MG63 (cell line): Measurements from ENCODE around the gene FKBP11. TPM values are rescaled to one million over a fixed set of nuclear protein-coding genes. Genes with fewer than 3 reads are reported as not detected.

Source experiments
- DNase-seq: peaks from one replicate; pipeline ENCODE4 v3.0.0-alpha.2; 2020
- H3K27me3 ChIP-seq: fragments of 250-450 bp; sonication (Bioruptor Pico); 2 replicates; pipeline ENCODE4 v1.5.1; 2020; ENCODE audit warnings: mild to moderate bottlenecking, moderate library complexity
- H3K36me3 ChIP-seq: fragments of 250-450 bp; sonication (Bioruptor Pico); 2 replicates; pipeline ENCODE4 v1.5.1; 2020; ENCODE audit warnings: mild to moderate bottlenecking, moderate library complexity
- H3K4me3 ChIP-seq: fragments of 250-450 bp; sonication (Bioruptor Pico); 2 replicates; pipeline ENCODE4 v1.5.1; 2020; ENCODE audit warnings: mild to moderate bottlenecking, moderate library complexity
- H3K9me3 ChIP-seq: fragments of 250-450 bp; sonication (Bioruptor Pico); 2 replicates; pipeline ENCODE4 v1.5.1; 2020; ENCODE audit warnings: mild to moderate bottlenecking, moderate library complexity
- total RNA-seq: library from RNA; depleted of rRNA; stranded (reverse); fragments of >200 nt; shearing (Covaris generic); gene quantifications from 2 replicates; pipeline ENCODE4 v1.2.3, GENCODE V29; 2014; ENCODE audit warnings: low replicate concordance; rRNA removed

FKBP11 gene
- 0.94 and 3.2 TPM in 2 replicates for total RNA-seq

DNA sequence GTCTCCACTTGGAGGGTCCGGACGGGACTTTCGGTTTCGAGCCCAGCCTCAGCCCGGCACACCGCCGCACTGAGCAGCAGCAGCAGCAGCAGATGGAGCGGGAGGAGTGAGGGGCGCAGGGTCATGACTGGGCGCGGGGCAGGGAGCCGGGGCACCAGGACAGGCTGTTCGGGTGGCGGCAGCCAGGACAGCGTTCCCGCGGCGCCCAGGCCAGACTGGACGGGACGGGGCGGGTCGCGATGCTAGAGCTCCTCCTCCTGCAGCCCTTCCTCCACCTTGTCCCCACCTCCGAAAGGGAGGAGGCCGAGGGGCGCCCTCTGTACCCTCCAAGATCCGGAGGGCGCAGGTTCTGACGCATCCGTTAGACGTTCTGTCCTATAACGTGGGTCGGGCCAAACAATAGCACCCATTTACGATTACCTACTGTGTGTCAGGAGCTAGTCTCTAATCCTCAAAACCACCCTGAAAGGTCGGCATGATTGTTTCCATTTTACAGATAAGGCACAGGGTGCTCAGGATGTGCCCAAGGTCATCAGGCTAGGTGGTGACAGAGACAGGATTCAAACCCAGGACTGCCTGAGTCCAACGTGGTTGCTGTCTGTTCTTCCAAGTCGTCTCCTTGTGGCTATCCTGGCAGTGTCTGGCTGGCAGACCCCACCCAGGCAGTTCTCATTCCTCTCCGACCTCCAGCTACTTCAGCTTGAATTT lies at the start of gene FKBP11:
Gene FKBP11, minus strand, starts transcription at position 189 of the 708 bp plus-strand sequence. Its CDS starts 64 bp downstream, at position 125.
- Histone ChIP-seq H3K4me3 (no peak within 1 kb of the TSS), H3K27me3 (no peaks in the 10 kb centered on the region), H3K9me3 (no peaks in the 10 kb centered on the region), H3K36me3 (peaks cover 51% of the 10 kb centered on the region)
- DNase-seq: no peak

DNA sequence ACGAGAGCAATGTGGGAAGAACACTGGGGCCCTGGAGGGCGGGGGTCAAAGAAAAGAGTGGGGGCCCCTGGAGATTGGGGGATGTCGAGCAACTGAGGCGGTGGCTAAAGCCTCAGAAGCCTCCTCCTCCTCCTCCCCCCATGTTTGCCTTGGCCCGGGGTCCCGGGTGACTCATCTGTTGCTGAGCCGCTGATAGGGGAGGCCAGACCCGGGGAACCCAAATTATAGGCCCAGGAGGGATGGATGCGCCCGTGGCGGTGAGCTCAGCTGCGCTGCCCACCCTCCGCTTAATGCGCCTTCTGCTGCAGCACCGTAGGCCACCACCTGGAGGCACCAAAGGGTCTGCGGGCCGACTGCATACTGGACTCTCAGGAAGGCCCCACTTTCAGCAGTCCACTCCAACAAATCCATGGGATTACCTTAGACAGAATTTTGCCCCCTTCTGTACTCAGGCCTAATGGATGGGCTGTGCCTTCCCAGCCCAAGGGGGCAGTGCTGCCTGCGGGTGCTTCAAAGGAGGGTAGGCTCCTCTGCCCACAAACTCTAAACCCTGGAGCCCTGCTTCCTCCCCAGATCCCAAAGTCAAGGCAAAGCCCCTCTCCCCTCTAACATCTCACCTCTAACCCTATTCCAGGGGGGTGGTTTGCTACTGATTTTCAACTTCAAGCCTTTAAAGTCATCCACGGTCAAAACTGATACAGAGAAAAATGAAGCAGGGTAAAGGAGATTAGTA lies 48.8 kb upstream of the FKBP11 start:
- no peaks in the 10 kb centered on the region for H3K9me3 ChIP-seq
- H3K27me3 ChIP-seq: peaks cover 22% of the 10 kb centered on the region
- no peak for DNase-seq
- no peaks in the 10 kb centered on the region for H3K36me3 ChIP-seq
- no peak overlapping the region for H3K4me3 ChIP-seq

DNA sequence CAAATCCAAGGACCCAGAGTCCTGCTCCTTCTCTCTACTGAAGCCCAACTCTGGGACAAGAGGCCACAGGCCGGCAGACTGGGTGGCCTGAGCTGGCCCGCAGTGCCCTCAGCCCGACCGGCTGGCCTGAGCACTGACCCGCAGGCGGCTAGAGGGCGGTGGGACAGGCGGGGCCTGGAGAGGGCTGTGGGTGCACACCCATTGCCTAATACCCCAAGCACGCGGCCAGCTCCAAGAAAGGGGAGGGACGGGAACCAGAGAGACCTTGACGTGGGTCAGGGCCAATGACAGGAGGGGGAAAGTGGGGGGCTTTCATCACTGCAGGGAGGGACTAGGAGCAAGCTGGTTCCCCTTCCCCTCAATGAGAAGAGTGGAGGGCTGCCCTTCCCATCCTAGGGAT lies 48.2 kb upstream of the FKBP11 start:
- DNase-seq: no peak
- H3K4me3 ChIP-seq: no peak overlapping the region
- peaks cover 17% of the 10 kb centered on the region for H3K27me3 ChIP-seq
- H3K9me3 ChIP-seq: no peaks in the 10 kb centered on the region
- H3K36me3 ChIP-seq: no peaks in the 10 kb centered on the region

DNA sequence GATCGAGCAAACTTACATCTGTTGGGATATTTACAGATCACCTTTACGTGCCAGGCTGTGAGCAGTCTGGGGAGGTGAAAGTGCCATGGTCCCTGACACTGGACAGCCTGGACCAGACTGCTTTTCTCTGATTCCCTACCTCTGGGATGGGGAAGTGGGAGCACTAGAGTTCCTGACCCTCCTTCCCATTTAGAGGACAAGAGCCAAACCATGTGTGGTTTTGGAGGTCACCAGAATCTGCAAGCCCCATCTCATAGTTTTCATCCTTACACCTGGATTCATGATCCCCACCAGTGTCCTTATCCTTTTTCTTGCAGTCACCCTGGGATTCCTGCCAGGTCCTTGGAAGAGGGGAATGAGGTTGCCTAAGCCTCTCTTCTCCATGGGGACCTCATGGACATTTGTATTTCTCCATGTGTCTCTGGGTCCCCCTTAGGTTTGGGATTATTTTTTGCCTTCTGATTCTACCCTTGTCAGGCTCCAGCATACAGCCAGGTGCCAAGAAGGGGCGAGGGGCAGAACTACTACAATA lies 47.7 kb upstream of the FKBP11 start:
- no peak for DNase-seq
- Histone ChIP-seq H3K27me3 (peaks cover 11% of the 10 kb centered on the region), H3K36me3 (no peaks in the 10 kb centered on the region), H3K9me3 (no peaks in the 10 kb centered on the region), H3K4me3 (no peak overlapping the region)

DNA sequence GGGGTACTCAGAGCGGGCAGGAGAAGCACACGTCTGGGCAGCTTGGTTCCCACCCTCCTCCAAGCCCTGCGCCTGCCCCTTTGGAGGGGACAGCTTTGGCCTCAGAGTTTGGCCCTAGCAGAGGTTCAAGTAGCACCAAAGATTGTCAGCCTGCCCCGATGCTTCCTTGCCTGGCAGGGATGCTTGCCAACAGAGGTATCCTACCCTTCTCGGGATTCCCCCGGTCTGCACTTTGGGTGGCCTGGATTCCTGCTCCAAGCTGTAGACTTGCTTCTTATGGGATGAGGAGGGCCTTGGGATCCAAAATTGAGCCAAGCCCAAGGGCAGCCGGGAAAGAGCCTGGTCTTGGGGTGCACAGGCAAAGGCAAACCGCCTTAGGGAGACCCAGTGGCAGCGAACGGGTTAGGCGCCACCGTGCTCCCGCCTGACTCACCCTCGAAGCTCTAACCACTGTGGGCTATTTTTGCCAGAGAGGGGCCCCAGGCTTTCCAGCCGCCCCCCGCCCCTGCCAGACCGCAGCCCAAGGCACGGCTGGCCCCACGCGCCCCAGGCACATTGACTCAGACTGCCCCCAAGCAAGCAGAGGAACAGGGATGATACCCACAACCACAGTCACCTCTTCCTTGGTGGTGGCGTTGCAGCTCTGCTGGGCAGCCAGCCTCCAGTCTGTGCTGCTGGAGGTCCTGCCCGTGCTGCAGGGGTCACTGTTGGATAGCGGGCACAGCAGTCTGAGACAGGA lies 47.1 kb upstream of the FKBP11 start:
- DNase-seq: no peak
- H3K9me3 ChIP-seq: no peaks in the 10 kb centered on the region
- H3K36me3 ChIP-seq: no peaks in the 10 kb centered on the region
- no peak overlapping the region for H3K4me3 ChIP-seq
- peaks cover 8% of the 10 kb centered on the region; the same call in 1 of the 2 replicates for H3K27me3 ChIP-seq

DNA sequence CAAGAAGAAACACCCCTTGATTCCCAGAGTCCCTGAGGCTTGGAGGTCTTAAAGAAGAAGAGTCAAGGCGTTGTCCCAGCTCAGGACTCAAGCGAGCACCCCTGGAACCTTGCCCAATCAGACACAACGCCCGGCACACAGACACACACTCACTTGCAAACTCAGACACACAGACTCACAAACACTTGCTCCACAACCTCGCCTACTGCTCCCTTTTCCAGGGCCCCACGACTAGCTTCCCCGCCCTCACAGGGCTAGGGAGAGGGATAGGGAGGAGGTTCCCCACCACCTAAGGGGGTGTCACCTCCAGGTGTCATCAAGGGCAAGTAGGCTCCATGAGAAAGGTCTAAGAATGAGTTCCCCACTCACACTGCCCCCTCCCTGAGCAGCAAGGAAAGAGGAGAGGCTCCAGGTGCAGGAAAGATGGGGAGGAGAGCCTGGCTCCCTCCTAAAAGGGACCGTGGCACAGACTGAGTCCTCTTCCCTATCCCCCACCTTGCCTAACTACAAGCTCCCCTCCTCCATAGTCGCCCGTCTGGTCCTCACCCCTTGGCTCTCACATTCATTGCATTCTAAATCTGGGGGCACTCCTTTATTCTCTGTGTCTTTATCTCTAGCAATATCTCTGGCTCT lies 45.5 kb upstream of the FKBP11 start:
- Histone ChIP-seq H3K9me3 (no peaks in the 10 kb centered on the region), H3K36me3 (no peaks in the 10 kb centered on the region), H3K4me3 (peak overlapping the region; percentile 39), H3K27me3 (peaks cover 8% of the 10 kb centered on the region; the same call in 1 of the 2 replicates)
- no peak for DNase-seq

DNA sequence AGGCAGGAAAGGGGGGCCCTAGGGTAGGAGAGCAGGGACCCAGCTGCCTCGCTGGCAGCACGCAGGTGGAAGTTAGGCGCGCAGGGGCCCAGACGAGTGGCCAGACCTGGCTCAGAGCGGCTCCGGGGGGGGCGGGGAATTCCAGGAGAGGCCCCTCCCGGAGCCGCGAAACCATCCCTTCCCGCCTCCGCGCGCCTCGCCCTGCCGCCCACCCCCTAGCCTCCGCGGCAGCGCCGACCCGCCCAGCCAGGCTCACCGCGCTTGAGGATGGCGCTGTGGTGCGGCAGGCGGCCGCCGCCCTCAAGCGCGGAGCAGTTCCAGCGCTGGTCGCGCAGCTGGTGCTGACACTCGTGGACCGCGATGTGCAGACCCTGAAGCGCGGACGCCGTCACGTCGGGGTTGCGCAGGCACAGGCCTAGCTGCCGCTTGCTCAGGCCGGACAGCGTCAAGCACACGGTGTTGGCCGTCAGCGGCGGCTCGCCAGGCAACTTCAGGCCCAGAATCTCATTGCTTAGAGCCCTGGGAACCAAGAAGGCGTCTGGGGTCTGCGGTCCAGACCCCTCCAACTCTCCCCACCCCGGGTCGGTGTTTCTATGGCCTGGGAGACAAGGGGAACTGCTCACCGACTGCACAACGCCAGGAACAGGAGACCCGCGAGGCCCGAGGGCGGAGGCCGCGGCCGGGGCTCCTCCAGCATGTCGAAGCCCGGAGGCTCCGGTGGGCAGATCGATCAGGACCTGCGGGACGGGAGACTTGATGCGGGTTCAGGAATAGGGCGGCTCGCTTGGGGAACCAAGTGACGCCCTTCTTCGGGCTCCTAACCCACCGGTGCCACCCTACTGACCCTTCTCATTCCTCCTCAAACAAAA lies 44.8 kb upstream of the FKBP11 start:
- H3K4me3 ChIP-seq: no peak overlapping the region
- peaks cover 8% of the 10 kb centered on the region; the same call in 1 of the 2 replicates for H3K27me3 ChIP-seq

DNA sequence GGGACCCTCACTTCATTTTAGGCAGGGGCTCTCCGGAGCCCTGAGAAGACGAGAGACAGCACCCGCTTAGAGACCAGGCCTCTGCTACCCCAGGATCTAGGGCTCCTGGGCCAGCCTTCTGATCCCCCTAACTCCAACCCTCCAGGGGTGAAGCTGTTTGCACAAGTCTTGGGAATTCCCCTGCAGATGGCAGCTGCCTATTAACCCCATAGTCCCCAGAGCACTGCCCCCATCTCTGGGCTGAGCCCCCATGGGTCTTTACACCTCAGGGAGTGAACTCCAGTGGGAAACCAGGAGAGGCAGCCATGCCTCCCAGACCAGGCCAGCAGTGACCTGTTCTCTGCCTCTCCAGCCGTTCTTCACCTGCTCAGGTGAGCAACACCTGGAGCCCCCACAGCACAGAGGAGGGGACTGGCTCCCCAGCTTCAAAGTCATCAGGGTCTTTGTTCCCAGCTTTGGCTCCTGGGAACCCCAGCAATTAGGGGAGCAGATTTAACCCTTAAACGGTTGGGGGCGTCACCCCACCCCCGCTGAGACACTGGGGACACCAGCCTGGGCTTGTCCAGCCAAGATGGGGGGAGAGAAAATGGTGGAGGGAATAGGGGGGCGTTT lies 44.0 kb upstream of the FKBP11 start:
- Histone ChIP-seq H3K27me3 (peaks cover 8% of the 10 kb centered on the region; the same call in 1 of the 2 replicates), H3K36me3 (no peaks in the 10 kb centered on the region), H3K9me3 (no peaks in the 10 kb centered on the region), H3K4me3 (no peak overlapping the region)
- no peak for DNase-seq

More for the DNA sequence above, 44.8 kb upstream of the FKBP11 start:
- Histone ChIP-seq H3K9me3 (no peaks in the 10 kb centered on the region), H3K36me3 (no peaks in the 10 kb centered on the region)
- DNase-seq: no peak

DNA sequence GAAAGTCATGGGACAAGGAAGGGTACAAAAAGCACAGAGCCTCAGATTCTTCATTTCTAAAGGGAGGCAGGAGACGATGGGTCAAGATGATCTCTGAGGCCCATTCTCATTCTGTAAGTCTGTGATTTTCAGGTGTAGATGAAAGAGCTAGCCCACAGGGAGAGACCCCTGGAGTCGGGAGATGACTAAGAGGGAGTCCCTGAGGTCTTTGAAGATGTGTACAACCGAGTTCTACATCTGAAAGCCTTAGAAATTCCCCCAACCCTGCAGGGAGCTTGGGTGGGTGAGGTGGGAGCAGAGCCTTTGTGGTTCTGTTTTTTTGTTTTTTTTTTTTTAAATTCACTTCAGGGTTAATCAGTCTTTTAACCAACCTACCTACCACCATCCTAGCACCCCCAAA lies 43.2 kb upstream of the FKBP11 start:
- Histone ChIP-seq H3K36me3 (no peaks in the 10 kb centered on the region), H3K4me3 (no peak overlapping the region), H3K27me3 (peaks cover 8% of the 10 kb centered on the region; the same call in 1 of the 2 replicates), H3K9me3 (no peaks in the 10 kb centered on the region)
- no peak for DNase-seq

DNA sequence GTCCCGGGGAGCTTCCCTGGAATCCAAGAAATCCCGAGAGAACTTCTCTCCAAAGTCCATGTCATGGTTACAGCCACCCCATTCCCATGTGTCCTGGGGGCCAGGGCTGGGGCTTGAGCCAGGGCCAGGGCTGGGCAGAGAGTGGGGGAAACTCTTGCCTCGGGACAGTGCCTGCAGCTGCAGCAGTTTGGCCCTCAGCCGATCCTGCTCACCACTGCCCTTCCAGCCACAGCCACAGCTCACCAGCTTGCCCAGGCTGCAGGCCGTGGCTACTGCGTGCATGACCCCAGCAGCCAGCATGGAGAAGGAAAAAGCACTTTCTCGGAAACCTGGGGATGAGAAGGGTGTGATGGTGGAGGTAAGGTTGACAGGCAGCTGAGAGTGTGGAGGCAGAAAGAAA lies 42.7 kb upstream of the FKBP11 start:
- no peak for DNase-seq
- peaks cover 8% of the 10 kb centered on the region; the same call in 1 of the 2 replicates for H3K27me3 ChIP-seq
- H3K36me3 ChIP-seq: no peaks in the 10 kb centered on the region
- H3K4me3 ChIP-seq: no peak overlapping the region
- H3K9me3 ChIP-seq: no peaks in the 10 kb centered on the region

DNA sequence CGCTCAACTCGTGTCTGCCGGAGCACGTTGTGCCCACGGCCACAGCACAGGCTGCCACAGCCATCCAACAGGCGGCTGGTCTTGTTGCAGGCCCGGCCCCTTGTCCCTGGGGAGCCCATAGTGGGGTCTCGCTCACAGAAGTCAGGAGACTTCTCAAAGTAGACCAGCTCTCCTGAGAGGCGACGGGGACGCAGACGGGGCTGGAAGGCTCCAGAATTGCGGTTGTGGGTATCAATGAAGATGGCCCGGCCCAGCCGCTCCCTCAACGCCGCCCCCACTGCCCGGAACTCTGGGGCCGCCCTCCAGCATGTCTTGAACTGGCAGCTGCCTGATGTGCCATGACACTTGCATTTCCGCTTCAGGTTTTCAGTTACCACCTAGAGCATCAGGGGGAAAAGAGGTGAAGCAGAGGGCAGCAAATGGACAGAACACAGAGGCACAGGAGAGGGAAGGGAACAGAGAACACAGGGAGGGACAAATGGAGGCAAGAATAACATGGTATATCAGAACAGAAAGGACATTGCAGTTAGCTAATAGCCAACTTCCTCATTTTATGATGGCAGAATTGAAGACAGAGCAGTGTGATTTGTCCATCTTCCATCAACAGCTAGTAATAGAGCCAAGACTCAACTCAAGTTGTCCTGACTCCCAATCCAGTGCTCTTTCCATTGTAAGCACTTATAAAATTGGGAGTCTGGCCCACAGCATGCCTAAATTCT lies 41.0 kb upstream of the FKBP11 start:
- H3K9me3 ChIP-seq: no peaks in the 10 kb centered on the region
- no peak overlapping the region for H3K4me3 ChIP-seq
- DNase-seq: no peak
- no peaks in the 10 kb centered on the region for H3K36me3 ChIP-seq
- H3K27me3 ChIP-seq: peaks cover 4% of the 10 kb centered on the region; the same call in 1 of the 2 replicates

DNA sequence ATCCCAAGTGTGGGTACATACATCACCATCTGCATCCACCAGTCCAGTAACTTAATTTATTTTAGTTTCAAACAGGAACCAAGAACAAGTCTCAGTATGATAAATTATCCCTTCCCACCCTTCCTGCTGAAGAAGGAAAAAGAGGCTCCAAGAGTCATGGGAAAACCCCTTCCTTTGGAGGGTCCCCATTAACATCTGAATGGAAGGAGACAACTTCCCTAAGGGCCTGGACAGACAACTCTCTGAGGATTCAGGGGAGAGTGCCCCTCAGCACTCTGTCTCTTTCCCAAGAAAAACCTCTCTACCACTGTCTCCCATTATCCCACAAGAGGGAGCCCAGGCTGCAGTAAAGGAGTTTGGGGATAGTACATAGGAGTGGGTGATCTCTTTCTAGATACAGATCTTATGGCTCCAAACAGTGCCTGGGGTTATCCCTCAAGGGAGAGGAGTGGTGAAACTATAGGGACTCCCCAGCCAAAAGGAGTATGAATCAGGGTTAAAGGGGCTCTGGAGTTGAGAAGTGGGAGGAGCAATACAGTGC lies 40.1 kb upstream of the FKBP11 start:
- no peak overlapping the region for H3K4me3 ChIP-seq
- H3K9me3 ChIP-seq: no peaks in the 10 kb centered on the region
- H3K36me3 ChIP-seq: no peaks in the 10 kb centered on the region
- H3K27me3 ChIP-seq: no peaks in the 10 kb centered on the region
- no peak for DNase-seq

DNA sequence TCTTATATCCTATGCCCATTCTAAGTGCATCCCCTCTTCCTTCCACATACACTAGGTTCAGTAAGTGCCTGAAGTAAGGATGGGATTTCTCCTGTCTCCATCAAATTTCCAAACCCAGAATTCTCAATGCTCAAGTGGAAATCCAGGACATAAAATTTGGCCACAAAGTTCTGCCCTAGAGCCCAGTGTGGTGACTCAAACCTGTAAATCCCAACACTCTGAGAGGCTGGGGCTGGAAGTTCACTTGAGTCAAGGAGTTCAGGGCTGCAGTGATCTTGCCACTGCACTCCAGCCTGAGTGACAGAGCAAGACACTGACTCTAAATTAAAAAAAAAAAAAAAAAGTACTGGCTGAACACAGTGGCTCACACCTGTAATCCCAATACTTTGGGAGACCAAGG lies 36.5 kb upstream of the FKBP11 start:
- H3K4me3 ChIP-seq: no peak overlapping the region
- H3K36me3 ChIP-seq: peaks cover 3% of the 10 kb centered on the region
- H3K9me3 ChIP-seq: no peaks in the 10 kb centered on the region
- no peaks in the 10 kb centered on the region for H3K27me3 ChIP-seq
- no peak for DNase-seq

DNA sequence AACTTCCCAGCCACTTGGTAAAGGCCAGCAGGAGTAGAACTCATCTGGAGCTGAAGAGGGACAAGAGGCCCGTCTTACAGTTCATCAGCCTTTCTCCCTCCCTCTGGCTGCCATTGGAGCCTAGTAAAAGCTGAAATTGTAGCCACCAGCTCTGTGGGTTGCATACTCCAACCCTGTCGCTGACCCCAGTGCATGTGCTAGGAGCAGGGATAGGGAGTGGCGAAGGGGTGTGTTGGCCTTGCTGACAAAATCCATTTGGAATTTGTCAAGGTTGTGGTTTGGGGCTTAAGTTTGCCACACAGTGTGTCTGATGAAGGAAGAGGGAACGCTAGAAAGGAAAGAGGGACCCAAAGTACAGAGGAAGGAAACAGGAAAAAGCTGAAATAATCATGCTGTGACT lies 36.0 kb upstream of the FKBP11 start:
- Histone ChIP-seq H3K27me3 (no peaks in the 10 kb centered on the region), H3K9me3 (no peaks in the 10 kb centered on the region), H3K4me3 (no peak overlapping the region), H3K36me3 (peaks cover 3% of the 10 kb centered on the region)
- DNase-seq: no peak
